ENCODE data around the gene UBXN7. TPM values are rescaled to one million over a fixed set of nuclear protein-coding genes. Genes with fewer than 3 reads are reported as not detected.
"Not testable (repeated sequence)": the region's sequence is repeated elsewhere in the genome, so short reads cannot be mapped to it uniquely, and the experiment has no call there.

UBXN7 gene
- total RNA-seq, 1 experiment from 2014 or later, result 67.0 TPM

DNA sequence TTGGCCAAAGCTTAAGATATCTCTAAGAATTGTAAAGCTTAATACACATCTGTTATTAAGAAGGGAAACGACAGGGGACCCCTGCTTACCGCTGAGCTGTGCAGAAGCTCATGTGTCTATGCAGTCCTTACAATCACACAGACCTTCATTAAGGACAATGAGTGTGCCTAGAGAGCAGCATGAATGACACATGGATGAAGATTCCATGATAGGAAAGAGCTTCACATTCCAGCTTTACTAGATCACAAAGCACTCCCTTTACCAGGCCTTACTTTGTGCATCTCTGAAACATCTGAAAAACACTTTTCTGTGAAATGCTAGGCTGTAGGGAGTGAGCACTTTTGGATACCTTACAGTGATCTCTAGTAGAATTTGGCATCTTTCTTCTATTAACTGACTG is 39.3 kb upstream of the UBXN7 start:
- Histone ChIP-seq H3K36me3 (ENCODE audit: control insufficient read depth in 1 of 2, insufficient read depth in 2 of 2, low read length in 2 of 2) (peaks cover 22% of the 10 kb centered on the region in 2 experiments; a peak in 3 of 4 replicates), H3K9me3 (ENCODE audit: control insufficient read depth in 1 of 2, insufficient read depth in 1 of 2, low read depth in 1 of 2, low read length in 2 of 2) (no peaks in the 10 kb centered on the region), H3K4me3 (replicated peaks in 1 of 2; ENCODE audit: low read depth in 1 of 2, low read length in 2 of 2) (no peak overlapping the region), H3K27me3 (ENCODE audit: insufficient read depth, low read length) (no peaks in the 10 kb centered on the region), H3K27ac (ENCODE audit: low read depth, low read length) (no peak overlapping the region), H4K20me1 (ENCODE audit: insufficient read depth) (no peaks in the 10 kb centered on the region), H2AFZ (ENCODE audit: low read depth, low read length, poor library complexity, severe bottlenecking) (no peak overlapping the region), H3K4me1 (ENCODE audit: control insufficient read depth in 1 of 2, insufficient read depth in 2 of 2, low read length in 2 of 2) (no peaks in the 10 kb centered on the region), H3K79me2 (ENCODE audit: insufficient read depth, low read length) (peaks cover 21% of the 10 kb centered on the region), H3K9me2 (ENCODE audit: insufficient read depth) (no peaks in the 10 kb centered on the region), H3K9ac (ENCODE audit: low read length) (no peak overlapping the region), H3K4me2 (ENCODE audit: low read length) (no peak overlapping the region)
- TSS peak; percentile 26 for BruUV-seq (replicated peaks)
- ATAC-seq, result no peak
- TF ChIP-seq CBX3 (IDR thresholded peaks at IDR 0.05; ENCODE audit: low read depth) (no peak), TCF7L2 (IDR thresholded peaks at IDR 0.05; ENCODE audit: borderline replicate concordance, extremely low read depth, insufficient read depth, insufficient read length) (no peak), YY1 (IDR thresholded peaks at IDR 0.05; ENCODE audit: extremely low read depth, insufficient replicate concordance, low read depth, low read length) (no peak), ZBTB33 (IDR thresholded peaks at IDR 0.05; ENCODE audit: extremely low read depth, insufficient replicate concordance, low read length) (no peak), ELF1 (IDR thresholded peaks at IDR 0.05; ENCODE audit: borderline replicate concordance, low read depth) (no peak), FOSL1 (IDR thresholded peaks at IDR 0.05; ENCODE audit: low read depth) (no peak), ZFX (IDR thresholded peaks at IDR 0.05) (no peak), ATF3 (IDR thresholded peaks at IDR 0.05) (no peak), RAD21 (IDR thresholded peaks at IDR 0.05; ENCODE audit: low read depth) (no peak), JUND (IDR thresholded peaks at IDR 0.05) (no peak), EZH2phosphoT487 (IDR thresholded peaks at IDR 0.05; ENCODE audit: borderline replicate concordance) (no peak), ZNF274 (IDR thresholded peaks at IDR 0.05; ENCODE audit: low read depth, low read length) (no peak), POLR2A (IDR thresholded peaks at IDR 0.05; ENCODE audit: borderline replicate concordance, extremely low read depth, insufficient read depth, insufficient read length) (no peak)
- POLR2A ChIA-PET, result no interaction called here
- RAD21 ChIA-PET (ENCODE audit: low non-redundant PET in 1 of 2, low total read pairs in 2 of 2, uncharacterized antibody in 2 of 2, unreplicated experiment in 2 of 2), result interaction anchor here in 1 of 2 experiments (0.7 kb wide), 1 partner anchor 15 kb away, joined by 3 read pairs; no protein-coding TSS in a partner anchor
- DNase-seq (ENCODE audit: low read depth, low spot score), result no peak
- CTCF ChIA-PET, result no interaction called here
- intact Hi-C loops (cut with micrococcal nuclease), result no loop called here

- POLR2A ChIA-PET; H3K9me2 ChIP-seq (ENCODE audit: insufficient read depth); H3K27me3 ChIP-seq (ENCODE audit: insufficient read depth, low read length); H3K27ac ChIP-seq (ENCODE audit: low read depth, low read length); H3K4me1 ChIP-seq (ENCODE audit: control insufficient read depth in 1 of 2, insufficient read depth in 2 of 2, low read length in 2 of 2); H3K9me3 ChIP-seq (ENCODE audit: control insufficient read depth in 1 of 2, insufficient read depth in 1 of 2, low read depth in 1 of 2, low read length in 2 of 2); H3K9ac ChIP-seq (ENCODE audit: low read length); ATAC-seq; RAD21 ChIA-PET (ENCODE audit: low non-redundant PET in 1 of 2, low total read pairs in 2 of 2, uncharacterized antibody in 2 of 2, unreplicated experiment in 2 of 2); H2AFZ ChIP-seq (ENCODE audit: low read depth, low read length, poor library complexity, severe bottlenecking); H3K4me3 ChIP-seq (replicated peaks in 1 of 2; ENCODE audit: low read depth in 1 of 2, low read length in 2 of 2); H3K4me2 ChIP-seq (ENCODE audit: low read length); CTCF ChIA-PET; DNase-seq (ENCODE audit: low read depth, low spot score); intact Hi-C loops (cut with micrococcal nuclease); BruUV-seq (replicated peaks); H4K20me1 ChIP-seq (ENCODE audit: insufficient read depth): not testable (repeated sequence)
- H3K79me2 ChIP-seq (ENCODE audit: insufficient read depth, low read length), result peaks cover 21% of the 10 kb centered on the region
- H3K36me3 ChIP-seq (ENCODE audit: control insufficient read depth in 1 of 2, insufficient read depth in 2 of 2, low read length in 2 of 2), result peaks cover 21 to 22% of the 10 kb centered on the region in 2 experiments; a peak in 3 of 4 replicates
These were observed 38.0 kb upstream of the UBXN7 start for GRCh38 chr3:196470182-196470581.
